ENCODE data around the gene GPN2. TPM values are rescaled to one million over a fixed set of nuclear protein-coding genes. Genes with fewer than 3 reads are reported as not detected.
"Not testable (repeated sequence)": the region's sequence is repeated elsewhere in the genome, so short reads cannot be mapped to it uniquely, and the experiment has no call there.

The GPN2 gene
- polyA plus RNA-seq, 5 donors = 25.5 to 33.9 (median 30.9) TPM

- no peak for DNase-seq
Observed at GRCh38 chr1:26907071-26907917, 17.2 kb upstream of the GPN2 start.

DNA sequence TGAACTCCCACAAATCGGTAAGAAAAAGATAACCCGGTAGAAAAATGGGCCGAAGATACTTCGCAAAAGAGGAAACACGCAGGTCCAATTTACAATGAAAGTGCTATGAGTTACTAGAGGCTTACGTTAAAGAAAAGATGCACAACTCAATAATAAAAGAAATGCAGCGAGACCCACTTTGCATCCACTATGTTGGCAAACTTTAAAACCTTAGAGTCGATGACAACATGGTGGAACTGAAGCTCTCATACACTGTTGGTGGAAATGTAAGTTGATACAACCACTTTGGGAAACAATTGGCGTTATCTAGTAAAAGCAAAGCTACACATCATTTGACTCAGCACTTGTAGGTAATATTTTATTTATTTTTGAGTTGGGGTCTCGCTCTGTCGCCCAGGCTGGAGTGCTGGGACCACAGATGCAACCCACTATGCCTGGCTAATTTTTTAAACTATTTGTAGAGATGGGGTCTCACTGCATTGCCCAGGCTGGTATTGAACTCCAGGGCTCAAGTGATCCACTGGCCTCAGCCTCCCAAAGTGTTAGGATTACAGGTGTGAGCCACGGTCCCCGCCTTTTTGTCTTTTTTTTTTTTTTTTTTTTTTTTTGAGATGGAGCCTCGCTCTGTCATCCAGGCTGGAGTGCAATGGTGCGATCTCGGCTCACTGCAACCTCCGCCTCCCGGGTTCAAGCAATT lies 10.9 kb upstream of the GPN2 start:
- DNase-seq = no peak

- peak; percentile 88 to 91 for DNase-seq
Observed at GRCh38 chr1:26900001-26900814, 10.1 kb upstream of the GPN2 start, which contains the start of gene GPATCH3. Gene GPATCH3 (minus strand): TSS chr1:26900467. CDS start chr1:26900442, 25 bp downstream.

- DNase-seq = no peak
Observed at GRCh38 chr1:26897351-26897750, 7.3 kb upstream of the GPN2 start.

DNA sequence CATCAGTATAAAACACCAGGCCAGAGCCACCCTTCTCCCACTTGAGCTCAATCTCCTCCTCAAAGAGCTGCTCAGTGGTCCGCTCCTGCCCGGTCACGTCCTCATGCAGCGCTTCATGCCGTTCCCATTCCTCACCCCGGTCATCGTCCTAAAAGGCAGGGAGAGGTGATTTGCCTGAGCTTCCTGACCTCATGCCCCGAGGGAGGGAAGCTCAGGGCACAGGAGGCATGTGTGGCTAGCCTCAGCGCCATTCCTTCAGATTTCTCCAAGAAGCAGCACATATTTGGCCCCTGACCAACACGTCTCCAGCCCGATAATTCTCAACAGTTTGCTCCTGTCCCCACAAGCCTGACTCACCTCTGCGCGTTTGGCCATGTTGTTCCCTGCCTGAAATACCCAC lies 4.2 kb upstream of the GPN2 start:
- no peak for DNase-seq

- DNase-seq = no peak
Observed at GRCh38 chr1:26890467-26890796, 349 bp upstream of the GPN2 start.

GRCh38 chr1:26888231-26888630 lies 1.9 kb downstream of the GPN2 start:
- no peak for DNase-seq

DNA sequence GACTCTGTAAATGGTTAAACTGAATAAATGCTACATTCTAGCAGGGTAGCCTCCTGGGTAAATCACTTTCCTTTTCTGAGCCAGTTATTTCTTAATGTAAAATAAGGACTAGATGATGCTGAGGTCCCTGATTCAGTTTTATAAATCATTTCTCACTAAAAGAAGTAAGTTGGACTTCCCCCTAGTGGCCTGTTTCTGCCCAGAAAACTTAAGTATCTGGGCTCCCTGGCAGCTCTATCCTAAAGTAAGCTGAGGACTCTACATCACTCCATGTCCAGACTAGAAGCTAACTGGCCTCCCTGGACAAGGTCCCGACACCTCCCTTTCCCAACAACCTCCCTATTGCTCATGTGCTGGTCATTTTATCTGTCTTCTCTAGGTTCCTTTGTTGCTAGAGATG lies 3.0 kb downstream of the GPN2 start:
- DNase-seq = no peak

DNA sequence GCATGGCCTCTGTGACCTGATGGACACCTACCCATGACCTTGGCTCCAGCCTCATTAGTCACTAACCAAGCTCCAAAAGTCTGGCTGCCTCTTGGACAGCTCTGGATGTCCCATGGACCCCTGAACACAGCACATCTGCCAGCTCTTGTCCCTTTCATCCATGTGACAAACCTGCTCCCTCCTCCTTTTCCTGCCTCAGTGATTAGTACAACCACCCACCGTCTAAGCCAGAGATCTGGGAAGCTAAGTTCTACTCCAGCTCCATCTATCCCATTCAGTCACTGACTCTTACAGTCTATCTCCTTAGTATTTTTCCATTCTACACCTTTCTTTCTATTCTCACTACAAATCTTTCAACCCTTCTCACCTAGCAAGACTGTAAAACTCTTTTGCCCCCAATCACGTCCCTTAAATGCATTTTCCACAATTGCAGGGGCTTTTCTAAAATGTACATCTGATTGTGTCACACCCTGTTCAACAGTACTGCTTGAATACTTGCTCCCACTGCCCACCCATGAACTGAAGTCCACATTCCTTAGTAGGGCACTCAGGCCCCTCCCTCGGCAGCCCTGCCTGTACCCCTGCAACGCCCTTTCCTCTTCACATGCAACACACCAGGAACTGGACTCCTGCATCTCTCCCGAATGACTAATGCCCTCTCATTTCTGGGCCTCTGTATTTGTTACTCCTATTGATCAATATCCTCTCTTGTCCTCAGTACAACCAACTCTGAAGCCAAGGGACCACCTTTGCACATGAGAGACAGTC lies 7.2 kb downstream of the GPN2 start:
- no peak for DNase-seq

DNA sequence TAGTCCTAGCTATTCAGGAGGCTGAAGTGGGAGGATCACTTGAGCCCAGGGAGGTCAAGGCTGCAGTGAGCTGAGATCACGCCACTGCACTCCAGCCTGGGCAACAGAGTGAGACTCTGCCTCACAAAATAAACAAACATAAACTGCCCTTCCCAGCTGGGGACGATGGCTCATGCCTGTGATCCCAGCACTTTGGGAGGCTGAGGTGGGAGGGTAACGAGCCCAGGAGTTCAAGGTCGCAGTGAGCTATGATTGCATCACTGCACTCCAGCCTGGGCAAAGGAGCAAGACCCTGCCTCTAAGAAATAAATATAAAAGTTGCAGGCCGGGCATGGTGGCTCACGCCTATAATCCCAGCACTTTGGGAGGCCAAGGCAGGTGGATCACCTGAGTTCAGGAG lies 8.5 kb downstream of the GPN2 start:
- not testable (repeated sequence) for DNase-seq

DNA sequence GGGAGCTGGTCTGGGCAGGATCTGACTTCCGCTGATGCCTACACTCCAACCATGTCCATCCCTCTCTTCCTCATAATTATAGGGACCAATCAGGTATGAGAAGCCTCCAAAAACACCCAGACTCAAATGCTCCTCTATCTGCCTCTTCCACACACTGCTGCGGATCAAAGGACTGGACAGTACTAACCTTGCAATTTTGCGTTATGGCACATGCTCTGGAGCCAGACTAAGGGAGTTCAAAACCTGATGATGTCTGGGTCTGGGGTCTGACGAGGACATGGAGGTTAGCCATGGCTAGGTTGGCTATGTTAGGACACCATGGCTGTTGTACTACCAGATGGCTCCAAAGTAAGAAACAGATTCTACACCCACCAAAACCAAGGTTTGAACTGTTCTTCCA lies 10.3 kb downstream of the GPN2 start:
- no peak for DNase-seq

GRCh38 chr1:26877326-26877725 lies 12.8 kb downstream of the GPN2 start:
- DNase-seq = no peak

GRCh38 chr1:26874896-26875295 lies 15.2 kb downstream of the GPN2 start:
- no peak for DNase-seq

DNA sequence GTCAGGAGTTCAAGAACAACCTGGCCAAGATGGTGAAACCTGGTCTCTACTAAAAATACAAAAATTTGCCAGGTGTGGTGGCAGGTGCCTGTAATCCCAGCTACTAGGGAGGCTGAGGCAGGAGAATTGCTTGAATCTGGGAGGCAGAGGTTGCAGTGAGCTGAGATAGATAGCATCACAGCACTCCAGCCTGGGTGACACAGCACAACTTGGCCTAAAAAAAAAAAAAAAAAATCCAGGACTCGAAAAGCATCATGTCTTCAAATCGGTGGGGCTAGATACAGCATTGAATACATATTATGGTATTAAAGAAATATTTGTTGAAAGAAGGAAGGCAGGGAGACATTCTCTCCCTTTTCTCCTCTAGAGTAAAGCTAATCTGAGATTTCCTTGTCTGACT lies 17.0 kb downstream of the GPN2 start:
- not testable (repeated sequence) for DNase-seq

DNA sequence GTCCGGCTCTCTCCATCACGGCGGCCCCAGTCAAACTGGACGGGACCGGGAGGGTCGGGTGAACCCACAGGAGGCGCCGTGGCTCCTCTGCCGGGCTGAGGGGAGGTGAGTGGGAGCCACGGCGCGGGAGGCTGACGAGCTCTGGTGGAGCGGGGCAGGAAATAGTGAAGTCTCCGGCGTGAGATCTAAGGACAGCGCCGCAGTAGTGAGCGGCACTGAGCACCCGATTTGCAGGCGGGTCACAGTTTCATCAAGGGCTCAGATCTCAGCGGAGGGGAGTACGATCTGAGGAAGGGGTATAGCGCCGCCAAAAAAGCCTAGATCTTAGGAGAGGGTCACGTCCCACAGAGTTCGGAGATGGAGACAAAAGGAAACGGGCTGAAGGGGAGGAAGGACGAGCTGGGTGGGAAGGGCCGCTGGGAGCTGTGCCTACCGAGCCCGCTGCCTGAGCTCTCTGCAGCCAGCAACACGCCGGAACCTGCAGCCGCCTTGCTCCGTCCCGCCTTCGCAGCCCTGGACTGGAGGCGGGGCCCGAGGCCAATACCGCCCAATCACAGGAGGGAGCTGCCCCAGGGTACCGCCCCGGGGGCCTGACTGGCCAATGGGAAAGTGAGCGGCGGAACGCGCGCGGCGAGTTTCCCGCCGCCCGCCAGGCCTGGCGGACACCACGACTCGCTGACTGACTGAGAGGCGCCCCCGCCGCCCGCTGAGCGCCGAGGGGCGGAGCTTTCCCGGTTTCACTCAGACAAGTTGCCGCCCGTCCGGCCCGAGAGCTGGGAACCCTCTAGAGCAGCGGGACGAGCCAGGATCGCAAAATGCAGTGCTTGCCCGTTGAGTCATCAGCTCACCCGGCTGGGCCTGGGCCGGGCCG lies 25.2 kb downstream of the GPN2 start:
- DNase-seq = peak; percentile 97

DNA sequence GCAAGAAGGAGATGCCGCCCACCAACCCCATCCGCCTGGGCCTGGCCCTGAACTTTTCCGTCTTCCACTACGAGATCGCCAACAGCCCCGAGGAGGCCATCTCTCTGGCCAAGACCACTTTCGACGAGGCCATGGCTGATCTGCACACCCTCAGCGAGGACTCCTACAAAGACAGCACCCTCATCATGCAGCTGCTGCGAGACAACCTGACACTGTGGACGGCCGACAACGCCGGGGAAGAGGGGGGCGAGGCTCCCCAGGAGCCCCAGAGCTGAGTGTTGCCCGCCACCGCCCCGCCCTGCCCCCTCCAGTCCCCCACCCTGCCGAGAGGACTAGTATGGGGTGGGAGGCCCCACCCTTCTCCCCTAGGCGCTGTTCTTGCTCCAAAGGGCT lies 26.4 kb downstream of the GPN2 start:
- no peak for DNase-seq

DNA sequence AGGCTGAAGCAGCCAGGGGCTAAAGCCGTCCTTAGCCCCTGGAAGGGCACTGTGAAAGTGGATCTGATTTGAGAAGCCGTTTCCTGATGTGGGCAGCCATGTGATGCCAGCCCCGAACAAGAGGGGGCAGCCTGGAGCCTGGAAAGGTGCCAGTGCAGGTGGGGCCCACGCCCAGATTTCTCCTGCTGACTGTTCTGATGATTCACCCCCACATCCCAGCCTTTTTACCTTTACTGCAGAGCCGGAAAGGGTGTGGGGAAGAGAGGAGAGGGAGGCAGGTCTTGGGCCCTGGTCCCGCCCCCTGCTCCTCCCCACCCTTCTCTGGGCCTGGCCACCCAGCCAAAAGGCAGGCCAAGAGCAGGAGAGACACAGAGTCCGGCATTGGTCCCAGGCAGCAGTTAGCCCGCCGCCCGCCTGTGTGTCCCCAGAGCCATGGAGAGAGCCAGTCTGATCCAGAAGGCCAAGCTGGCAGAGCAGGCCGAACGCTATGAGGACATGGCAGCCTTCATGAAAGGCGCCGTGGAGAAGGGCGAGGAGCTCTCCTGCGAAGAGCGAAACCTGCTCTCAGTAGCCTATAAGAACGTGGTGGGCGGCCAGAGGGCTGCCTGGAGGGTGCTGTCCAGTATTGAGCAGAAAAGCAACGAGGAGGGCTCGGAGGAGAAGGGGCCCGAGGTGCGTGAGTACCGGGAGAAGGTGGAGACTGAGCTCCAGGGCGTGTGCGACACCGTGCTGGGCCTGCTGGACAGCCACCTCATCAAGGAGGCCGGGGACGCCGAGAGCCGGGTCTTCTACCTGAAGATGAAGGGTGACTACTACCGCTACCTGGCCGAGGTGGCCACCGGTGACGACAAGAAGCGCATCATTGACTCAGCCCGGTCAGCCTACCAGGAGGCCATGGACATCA lies 27.1 kb downstream of the GPN2 start, which contains the start of gene SFN:
Gene SFN (plus strand): TSS at position 369 of the 904 bp plus-strand sequence. CDS start 64 bp downstream, at position 433.
- DNase-seq = no peak

- no peak for DNase-seq
Observed at GRCh38 chr1:26861889-26862378, 28.1 kb downstream of the GPN2 start.

DNA sequence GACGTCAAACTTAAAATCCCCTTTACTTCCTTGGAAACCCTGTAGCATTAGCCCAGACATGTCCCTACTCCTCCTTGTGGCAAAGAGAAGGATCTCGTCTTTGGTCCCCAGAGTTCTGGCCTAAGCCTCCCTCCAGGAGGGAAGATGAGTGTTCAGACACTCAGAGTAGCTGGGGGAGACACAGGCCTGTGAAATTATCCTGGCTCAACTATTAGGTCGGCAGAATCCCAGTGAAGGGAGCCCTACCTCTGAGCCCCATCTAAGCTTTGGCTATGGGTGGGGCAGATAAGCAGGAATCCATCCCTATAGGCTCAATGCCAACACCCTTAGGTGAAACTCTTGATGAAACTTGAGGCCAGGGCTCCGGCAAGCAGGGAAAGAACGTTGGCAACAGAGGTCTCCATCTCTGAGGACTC lies 28.8 kb downstream of the GPN2 start:
- DNase-seq = no peak
